ENCODE measurements around the gene TDRD9.

The TDRD9 gene

GRCh38 chr14:104037074-104037473 lies 108.8 kb downstream of the TDRD9 start:
- no peak overlapping the region for H3K27ac ChIP-seq
- no peaks in the 10 kb centered on the region for H3K4me1 ChIP-seq (ENCODE audit: control insufficient read depth in 1 of 2, insufficient read depth in 1 of 2, low read depth in 1 of 2, low read length in 1 of 2)
- no peak overlapping the region for H3K4me3 ChIP-seq (ENCODE audit: low read depth in 1 of 2, low read length in 1 of 2)
- no peak for TF ChIP-seq CTCF (IDR thresholded peaks at IDR 0.05)
- H3K27me3 ChIP-seq: peaks cover 6% of the 10 kb centered on the region
- no peaks in the 10 kb centered on the region for H3K9me3 ChIP-seq
- H3K36me3 ChIP-seq: no peaks in the 10 kb centered on the region

- Histone ChIP-seq H3K9me3 (no peaks in the 10 kb centered on the region), H3K27me3 (peaks cover 6% of the 10 kb centered on the region), H3K4me1 (ENCODE audit: control insufficient read depth in 1 of 2, insufficient read depth in 1 of 2, low read depth in 1 of 2, low read length in 1 of 2) (no peaks in the 10 kb centered on the region), H3K4me3 (ENCODE audit: low read depth in 1 of 2, low read length in 1 of 2) (no peak overlapping the region), H3K27ac (no peak overlapping the region), H3K36me3 (no peaks in the 10 kb centered on the region)
- TF ChIP-seq CTCF (IDR thresholded peaks at IDR 0.05): no peak
Observed at GRCh38 chr14:104037903-104038302, 109.6 kb downstream of the TDRD9 start.

- TF ChIP-seq CTCF (IDR thresholded peaks at IDR 0.05): no peak
- Histone ChIP-seq H3K36me3 (no peaks in the 10 kb centered on the region), H3K4me1 (ENCODE audit: control insufficient read depth in 1 of 2, insufficient read depth in 1 of 2, low read depth in 1 of 2, low read length in 1 of 2) (no peaks in the 10 kb centered on the region), H3K9me3 (no peaks in the 10 kb centered on the region), H3K4me3 (ENCODE audit: low read depth in 1 of 2, low read length in 1 of 2) (no peak overlapping the region), H3K27ac (no peak overlapping the region), H3K27me3 (peaks cover 6% of the 10 kb centered on the region)
Observed at GRCh38 chr14:104039214-104039613, 111.0 kb downstream of the TDRD9 start.

GRCh38 chr14:104040539-104040938 lies 112.3 kb downstream of the TDRD9 start:
- no peak overlapping the region for H3K4me3 ChIP-seq (ENCODE audit: low read depth in 1 of 2, low read length in 1 of 2)
- peaks cover 6% of the 10 kb centered on the region for H3K27me3 ChIP-seq
- no peak for TF ChIP-seq CTCF (IDR thresholded peaks at IDR 0.05)
- H3K4me1 ChIP-seq (ENCODE audit: control insufficient read depth in 1 of 2, insufficient read depth in 1 of 2, low read depth in 1 of 2, low read length in 1 of 2): no peaks in the 10 kb centered on the region
- H3K9me3 ChIP-seq: no peaks in the 10 kb centered on the region
- H3K36me3 ChIP-seq: no peaks in the 10 kb centered on the region
- H3K27ac ChIP-seq: no peak overlapping the region

GRCh38 chr14:104041430-104042104 lies 113.3 kb downstream of the TDRD9 start:
- no peak for TF ChIP-seq CTCF (IDR thresholded peaks at IDR 0.05)
- no peaks in the 10 kb centered on the region for H3K4me1 ChIP-seq (ENCODE audit: control insufficient read depth in 1 of 2, insufficient read depth in 1 of 2, low read depth in 1 of 2, low read length in 1 of 2)
- H3K27me3 ChIP-seq: peaks cover 6% of the 10 kb centered on the region
- H3K36me3 ChIP-seq: no peaks in the 10 kb centered on the region
- H3K9me3 ChIP-seq: no peaks in the 10 kb centered on the region
- H3K4me3 ChIP-seq (ENCODE audit: low read depth in 1 of 2, low read length in 1 of 2): no peak overlapping the region
- no peak overlapping the region for H3K27ac ChIP-seq

All from neutrophil (primary cell).